Stimulated activated CD4-positive, alpha-beta T cell treated with anti-CD3 and anti-CD28 coated beads, Interleukin-1b, Interleukin-23, amount 100 ng/mL, for 24 hours (primary cell): ENCODE results near the gene PCSK6.
"Not testable (repeated sequence)": the region's sequence is repeated elsewhere in the genome, so short reads cannot be mapped to it uniquely, and the experiment has no call there.

ENCODE experiments used
- DNase-seq, 4 experiments: peaks; one replicate each; pipeline ENCODE4 v3.0.0-alpha.2; 2020; ENCODE audit warnings: low read depth in 4 of 4, low spot score in 1 of 4

Gene PCSK6

GRCh38 chr15:101433396-101433795 is 56.1 kb downstream of the PCSK6 start:
- DNase-seq = no peak

- no peak for DNase-seq
Measured at GRCh38 chr15:101432982-101433381, 56.5 kb downstream of the PCSK6 start.

DNA sequence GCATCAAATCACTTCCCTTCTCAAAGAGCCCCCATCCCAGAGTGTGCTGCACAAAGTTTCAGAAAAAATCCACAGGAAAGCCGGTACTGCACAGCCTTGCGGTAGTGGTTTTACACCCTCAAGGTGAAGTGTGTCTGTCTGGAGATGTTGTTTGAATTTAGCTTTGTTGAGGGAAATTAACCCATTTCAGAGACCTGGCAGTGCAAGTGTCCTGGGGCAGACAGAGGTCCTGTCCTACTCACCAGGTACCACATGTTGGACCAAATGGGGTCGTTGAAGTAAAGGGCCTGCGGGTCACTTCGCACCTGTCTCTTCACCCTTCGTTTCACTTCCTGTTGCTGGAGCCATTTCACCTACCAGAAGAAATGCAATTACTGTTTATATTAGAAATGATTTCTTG is 57.8 kb downstream of the PCSK6 start:
- DNase-seq = no peak

- no peak for DNase-seq
Measured at GRCh38 chr15:101431301-101431700, 58.2 kb downstream of the PCSK6 start.

GRCh38 chr15:101429646-101430045 is 59.9 kb downstream of the PCSK6 start:
- no peak for DNase-seq

GRCh38 chr15:101429191-101429590 is 60.3 kb downstream of the PCSK6 start:
- no peak for DNase-seq

GRCh38 chr15:101428758-101429157 is 60.7 kb downstream of the PCSK6 start:
- DNase-seq = no peak

GRCh38 chr15:101427606-101428487 is 61.7 kb downstream of the PCSK6 start:
- no peak for DNase-seq

- no peak for DNase-seq
Measured at GRCh38 chr15:101426761-101427333, 62.7 kb downstream of the PCSK6 start.

- DNase-seq = no peak
Measured at GRCh38 chr15:101425787-101426365, 63.6 kb downstream of the PCSK6 start.

DNA sequence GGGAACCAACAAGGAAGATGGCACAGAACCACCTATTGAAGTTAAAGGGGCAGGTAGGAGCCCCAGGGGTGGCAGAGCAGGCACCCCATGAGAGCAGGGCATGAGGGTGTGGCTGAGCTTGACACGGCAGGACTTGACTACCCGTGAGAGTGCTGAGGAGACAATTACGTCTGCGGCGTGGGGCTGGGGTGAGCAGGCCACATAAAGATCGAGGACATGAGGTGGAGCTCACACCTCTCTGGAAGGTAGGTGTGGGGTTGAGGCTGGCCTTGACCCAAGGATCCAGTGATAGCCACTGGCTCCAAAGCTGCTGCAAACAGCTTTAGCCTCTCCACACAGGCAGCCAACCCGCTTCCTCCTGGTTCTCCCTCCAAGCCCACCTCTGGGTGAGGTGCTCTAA is 64.5 kb downstream of the PCSK6 start:
- no peak for DNase-seq

GRCh38 chr15:101420232-101420631 is 69.3 kb downstream of the PCSK6 start:
- DNase-seq = no peak

GRCh38 chr15:101416475-101416874 is 73.0 kb downstream of the PCSK6 start:
- DNase-seq = not testable (repeated sequence)

DNA sequence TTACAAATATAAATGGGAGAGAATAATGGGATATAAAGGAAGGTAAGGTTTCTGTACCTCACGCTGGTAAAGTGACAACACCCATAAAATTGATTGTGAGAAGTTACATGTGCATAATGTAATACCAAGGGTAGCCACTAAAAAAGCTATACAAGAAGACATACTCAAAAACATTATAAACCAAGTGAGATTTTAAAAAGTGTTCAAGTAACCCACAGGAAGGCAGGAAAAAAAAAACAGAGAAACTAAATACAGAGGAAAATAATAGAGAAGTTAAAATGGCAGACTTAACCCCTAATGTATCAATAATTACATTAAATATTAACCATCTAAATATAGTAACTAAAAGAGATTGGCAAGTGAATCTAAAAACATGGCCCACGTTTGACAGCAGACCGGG is 76.3 kb downstream of the PCSK6 start:
- DNase-seq = no peak

- DNase-seq = no peak
Measured at GRCh38 chr15:101411581-101411980, 77.9 kb downstream of the PCSK6 start.

- no peak for DNase-seq
Measured at GRCh38 chr15:101411085-101411484, 78.4 kb downstream of the PCSK6 start.

DNA sequence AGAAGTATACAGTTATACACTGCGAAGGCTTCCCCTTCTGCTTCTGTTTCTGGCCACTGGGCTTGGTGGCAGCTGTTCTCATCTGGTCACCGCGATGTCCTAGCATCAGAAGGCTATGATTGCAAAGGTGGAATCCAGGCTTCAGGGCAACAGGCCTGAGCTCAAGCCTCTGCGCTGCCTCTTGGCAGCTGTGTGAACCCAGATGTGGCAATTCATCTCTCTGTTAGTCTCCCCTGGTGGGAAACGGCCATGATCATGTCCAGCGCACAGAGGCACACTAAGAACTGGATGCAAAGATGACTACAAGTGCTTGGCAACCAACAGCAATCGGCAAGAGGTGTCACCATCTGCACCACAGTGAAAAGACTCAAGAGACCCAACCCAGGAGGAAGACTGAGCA is 78.9 kb downstream of the PCSK6 start:
- DNase-seq = no peak

GRCh38 chr15:101409621-101410020 is 79.9 kb downstream of the PCSK6 start:
- no peak for DNase-seq

DNA sequence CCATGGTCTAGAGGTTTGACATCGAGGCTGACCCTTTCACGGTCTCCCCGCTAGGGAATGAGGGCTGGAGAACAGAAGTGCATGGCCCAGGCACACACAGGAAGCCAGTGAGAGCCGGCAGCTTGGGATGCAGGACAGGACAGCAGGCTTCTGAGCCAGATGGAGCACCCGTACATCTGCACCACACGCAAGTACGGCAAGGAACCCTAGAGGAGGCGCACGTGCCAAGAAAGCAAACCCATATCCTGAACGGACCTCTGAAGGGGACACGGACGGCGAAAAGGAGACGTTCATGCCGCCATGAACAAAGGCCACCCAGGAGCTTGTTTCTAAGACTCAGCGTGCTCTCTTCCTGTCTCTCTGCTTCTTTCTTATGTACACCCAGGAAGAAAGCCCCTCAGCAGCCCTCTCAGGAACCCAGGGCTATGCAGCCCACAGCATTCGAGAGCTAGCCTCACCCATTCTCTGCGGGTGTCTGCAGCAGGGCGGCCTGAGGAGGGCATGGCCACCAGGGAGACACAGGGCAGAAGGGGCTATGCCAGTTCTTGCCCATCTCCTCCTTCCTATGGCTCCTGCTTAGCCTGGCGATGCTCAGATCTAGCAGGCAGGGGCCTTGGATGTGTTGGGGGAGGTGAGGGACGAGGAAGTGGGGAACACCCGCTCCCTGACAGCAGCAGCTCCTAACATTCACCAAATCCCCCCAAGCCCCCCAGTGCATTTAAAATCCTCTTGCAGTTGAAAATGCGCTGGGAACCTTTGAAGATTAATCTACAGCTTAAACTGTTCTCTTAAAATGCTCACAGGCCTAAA is 81.3 kb downstream of the PCSK6 start:
- no peak for DNase-seq

DNA sequence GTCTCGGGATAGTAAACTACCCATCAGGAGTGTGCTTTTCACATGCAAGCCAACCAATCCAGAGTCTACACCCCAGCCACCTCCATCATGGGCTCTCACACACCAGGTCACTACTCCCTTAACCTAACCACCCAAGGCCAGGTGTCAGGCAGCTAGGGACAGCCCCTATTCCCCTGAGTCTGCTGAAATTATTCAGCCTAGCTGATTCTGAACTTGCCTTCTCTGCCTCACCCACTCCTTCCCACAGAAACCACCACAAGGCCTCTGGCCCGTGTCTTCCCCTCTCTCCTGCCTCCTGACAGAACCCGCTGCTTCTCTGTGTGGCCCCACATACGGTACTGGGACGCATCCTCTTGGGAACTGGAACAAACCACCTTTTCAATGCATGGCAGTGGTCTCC is 82.1 kb downstream of the PCSK6 start:
- DNase-seq = no peak

GRCh38 chr15:101406526-101407195 is 82.8 kb downstream of the PCSK6 start:
- DNase-seq = no peak
